ENCODE measurements around the gene SNAPC4.
"Not testable (repeated sequence)": the region's sequence is repeated elsewhere in the genome, so short reads cannot be mapped to it uniquely, and the experiment has no call there.

SNAPC4 gene

DNA sequence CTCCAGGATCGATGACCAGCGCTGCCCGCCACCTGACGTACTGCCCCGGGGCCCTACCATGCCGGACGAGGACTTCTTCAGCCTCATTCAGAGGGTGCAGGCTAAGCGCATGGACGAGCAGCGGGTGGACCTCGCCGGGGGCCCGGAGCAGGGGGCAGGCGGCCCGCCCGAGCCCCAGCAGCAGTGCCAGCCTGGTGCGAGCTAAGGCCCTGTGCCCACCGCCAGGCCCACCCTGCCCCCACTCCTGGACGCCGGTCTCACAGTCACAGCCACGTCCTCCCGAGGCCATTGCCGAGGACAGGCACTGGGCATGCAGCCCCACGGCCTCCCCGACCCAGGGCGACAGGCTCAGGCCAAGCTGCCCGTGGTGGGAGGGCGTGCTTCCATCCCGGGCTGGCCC lies 42.0 kb downstream of the SNAPC4 start:
- DNase-seq (ENCODE audit: low read depth in 2 of 2), result no peak

GRCh38 chr9:136357202-136357725 lies 42.7 kb downstream of the SNAPC4 start:
- no peak for DNase-seq (ENCODE audit: low read depth in 2 of 2)

DNA sequence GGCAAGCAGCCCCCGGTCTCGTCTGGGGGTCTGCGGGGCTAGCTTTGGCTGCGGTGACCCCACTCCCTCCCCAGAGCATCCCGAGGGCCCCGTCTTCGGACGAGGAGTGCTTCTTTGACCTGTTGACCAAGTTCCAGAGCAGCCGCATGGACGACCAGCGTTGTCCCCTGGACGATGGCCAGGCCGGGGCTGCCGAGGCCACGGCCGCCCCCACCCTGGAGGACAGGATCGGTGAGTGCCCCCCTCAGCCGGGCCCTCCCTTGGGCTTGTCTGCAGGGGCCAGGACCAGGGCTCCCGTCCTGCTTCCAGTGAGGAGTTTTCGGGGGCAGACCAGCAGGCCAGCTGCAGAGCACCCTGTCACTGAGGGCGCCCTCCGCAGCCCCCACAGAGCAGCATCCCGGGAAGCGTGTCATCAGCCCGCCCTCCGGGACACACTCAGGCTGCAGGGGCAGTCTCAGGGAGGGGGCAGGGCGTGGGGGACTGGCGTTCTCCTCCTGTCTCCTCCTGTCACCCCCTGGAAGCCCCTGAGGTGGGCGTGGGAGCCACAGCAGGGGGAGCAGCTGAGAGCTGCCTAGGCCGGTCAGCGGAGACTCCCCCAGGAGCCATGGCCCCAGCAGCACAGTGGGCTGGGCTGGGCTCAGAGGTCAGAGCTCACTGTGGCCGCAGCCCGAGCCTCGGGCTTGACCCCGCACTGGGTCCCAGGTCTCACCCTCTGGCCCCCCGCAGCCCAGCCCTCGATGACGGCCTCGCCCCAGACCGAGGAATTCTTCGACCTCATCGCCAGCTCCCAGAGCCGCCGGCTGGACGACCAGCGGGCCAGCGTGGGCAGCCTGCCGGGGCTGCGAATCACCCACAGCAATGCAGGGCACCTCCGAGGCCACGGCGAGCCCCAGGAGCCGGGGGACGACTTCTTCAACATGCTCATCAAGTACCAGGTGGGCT lies 44.1 kb downstream of the SNAPC4 start:
- no peak for DNase-seq (ENCODE audit: low read depth in 2 of 2)

GRCh38 chr9:136354592-136355085 lies 45.3 kb downstream of the SNAPC4 start:
- no peak for DNase-seq (ENCODE audit: low read depth in 2 of 2)

- DNase-seq (ENCODE audit: low read depth in 2 of 2), result no peak
These were observed 46.0 kb downstream of the SNAPC4 start for GRCh38 chr9:136353757-136354488.

DNA sequence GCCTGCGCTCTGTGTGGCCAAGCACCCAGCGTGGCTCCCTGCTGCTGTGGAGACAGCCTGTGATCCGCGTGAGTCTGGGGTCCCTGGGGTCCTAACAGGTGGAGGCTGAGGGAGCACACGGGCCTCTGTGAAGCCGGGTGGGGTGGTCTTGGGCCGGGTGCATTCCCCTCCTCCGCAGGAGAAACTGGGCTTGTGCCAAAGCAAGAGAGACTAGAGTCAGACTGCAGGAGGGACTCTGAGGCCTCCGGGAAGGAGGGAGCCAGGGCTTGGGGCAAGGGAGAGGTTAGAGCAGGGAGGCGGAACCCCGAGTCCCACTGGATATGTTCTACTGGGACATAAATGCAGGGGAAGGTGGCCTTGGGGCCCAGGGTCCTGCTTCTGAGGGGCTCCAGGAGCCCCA lies 46.9 kb downstream of the SNAPC4 start:
- no peak for DNase-seq (ENCODE audit: low read depth in 2 of 2)

- DNase-seq (ENCODE audit: low read depth in 2 of 2), result no peak
These were observed 47.3 kb downstream of the SNAPC4 start for GRCh38 chr9:136352682-136353081.

DNA sequence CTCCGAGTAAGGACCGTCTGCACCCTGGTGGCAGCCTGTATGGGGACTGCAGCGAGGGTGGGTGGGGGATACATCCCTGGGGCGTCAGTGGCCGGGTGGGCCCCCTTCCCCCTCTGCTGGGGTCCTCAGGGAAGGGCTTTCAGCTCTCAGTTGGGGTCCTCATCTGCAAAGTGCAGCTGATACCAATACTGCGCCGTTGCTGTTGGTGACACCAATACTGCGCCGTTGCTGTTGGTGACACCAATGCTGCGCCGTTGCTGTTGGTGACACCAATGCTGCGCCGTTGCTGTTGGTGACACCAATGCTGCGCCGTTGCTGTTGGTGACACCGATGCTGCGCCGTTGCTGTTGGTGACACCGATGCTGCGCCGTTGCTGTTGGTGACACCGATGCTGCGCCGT lies 48.1 kb downstream of the SNAPC4 start:
- DNase-seq (ENCODE audit: low read depth in 2 of 2), result not testable (repeated sequence)

DNA sequence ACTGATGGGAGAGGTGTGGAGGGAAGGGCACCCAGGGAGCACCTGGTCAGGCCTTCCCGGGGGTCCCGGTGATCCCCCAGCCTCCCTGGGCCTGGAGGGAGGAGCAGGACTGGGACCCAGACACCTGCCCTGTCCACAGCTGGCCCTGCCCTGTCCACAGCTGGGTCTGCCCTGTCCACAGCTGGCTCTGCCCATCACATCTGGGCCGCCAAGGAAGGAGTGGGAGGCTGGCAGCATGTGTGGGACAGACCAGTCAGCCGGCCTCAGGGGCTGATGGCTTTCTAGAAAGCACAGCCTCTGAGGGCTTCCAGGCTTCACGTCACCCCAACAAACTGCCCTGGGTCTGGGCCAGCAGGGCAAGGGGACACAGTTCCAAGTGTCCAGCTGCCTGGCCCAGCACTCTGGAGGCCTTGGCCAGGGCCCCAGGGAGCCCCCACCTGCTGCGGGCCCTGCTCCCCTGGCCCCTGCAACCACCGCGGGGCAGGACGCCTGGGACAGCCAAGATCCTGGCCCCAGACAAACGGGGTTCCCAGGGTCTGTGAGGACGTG lies 48.6 kb downstream of the SNAPC4 start:
- no peak for DNase-seq (ENCODE audit: low read depth in 2 of 2)
